Stimulated activated CD4-positive, alpha-beta T cell treated with anti-CD3 and anti-CD28 coated beads, Interleukin-1b, Interleukin-23, amount 100 ng/mL, for 1 hour (primary cell): ENCODE measurements around the gene PRR15L.

ENCODE experiments used
- DNase-seq, 2 donors: peaks; one replicate each; pipeline ENCODE4 v3.0.0-alpha.2; 2020; ENCODE audit warnings: low read depth in 2 of 2

PRR15L gene

GRCh38 chr17:47959825-47960655 is 2.4 kb upstream of the PRR15L start:
- no peak for DNase-seq

DNA sequence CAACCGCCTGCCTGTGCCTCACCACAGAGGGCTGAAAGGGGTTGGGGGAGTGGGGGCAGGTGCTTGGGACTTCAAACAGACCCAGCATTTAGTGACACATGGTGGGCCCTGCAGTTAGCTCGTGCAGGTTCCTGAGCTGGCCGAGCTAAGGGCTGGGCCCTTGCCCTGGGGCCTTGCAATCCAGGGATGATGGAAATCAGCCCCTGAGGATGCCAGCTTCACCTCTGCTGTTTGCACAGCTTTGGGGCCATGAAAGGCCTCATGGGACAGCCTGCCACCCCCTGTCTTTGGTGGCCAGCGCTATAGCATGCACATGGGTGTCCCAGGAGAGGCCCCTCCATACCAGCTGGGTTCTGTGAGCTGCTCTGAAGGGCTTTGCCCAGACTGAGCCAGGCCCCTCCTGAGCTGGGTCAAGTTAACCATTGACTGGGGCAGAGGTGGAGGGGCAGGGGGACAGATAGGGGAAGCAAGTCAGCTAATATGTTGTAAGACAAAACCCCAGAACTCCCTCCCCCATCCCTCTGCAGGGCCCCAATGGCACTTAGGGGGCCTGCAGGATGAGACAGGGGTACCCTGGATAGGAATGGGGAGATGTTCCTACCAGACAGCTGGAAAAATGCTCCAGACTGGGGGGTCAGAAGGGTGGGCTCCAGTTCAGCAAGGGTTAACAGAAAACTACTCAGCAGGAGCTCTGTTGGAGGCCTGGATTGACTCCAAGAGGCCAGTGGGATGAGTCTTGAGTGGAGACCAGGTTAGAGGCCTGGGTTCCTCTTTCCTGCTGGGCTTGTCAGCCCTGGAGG is 692 bp downstream of the PRR15L start:
- DNase-seq, result no peak

DNA sequence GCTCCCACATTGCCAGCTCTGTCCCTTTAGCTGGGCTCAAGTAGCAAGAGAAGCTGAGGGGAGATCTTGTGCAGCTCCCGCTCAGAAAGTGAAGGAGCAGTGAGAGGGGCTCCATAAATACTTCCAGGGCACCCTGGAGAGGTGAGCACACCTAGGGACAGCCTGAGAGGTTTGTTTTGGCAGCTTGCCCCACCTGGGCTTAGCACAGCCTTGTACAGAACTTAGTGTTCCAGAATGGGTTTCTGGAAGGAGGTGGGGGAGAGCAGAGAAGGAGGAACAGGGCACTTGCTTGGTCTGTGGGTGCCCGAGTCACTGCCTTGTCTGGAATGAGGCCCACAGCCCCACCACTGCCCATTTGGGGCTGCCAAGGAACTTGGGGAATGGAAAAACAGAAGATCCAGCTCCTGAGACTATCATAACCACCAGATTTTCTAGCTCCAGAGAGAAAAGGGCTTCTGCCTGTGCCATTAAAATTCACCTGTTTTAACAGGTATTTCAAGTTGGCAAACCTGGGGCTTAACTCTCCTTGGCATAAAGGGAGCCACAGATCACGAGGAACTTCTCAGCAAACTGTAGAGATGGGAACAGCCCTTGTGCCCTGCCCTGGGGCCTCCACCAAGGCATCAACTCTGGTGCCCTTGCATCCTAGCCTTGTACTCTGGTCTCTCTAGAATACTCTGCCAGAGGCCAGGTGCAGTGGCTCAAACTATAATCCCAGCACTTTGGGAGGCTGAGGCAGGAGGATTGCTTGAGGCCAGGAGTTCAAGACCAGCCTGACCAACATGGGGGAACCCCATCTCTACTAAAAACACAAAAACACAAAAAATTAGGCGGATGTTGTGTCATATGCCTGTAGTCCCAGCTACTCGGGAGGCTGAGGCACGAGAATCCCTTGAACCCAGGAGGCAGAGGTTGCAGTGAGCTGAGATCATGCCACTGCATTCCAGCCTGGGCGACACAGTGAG is 1.9 kb downstream of the PRR15L start:
- DNase-seq, result no peak

- DNase-seq, result no peak
These were observed 3.8 kb downstream of the PRR15L start for GRCh38 chr17:47953909-47954308.

DNA sequence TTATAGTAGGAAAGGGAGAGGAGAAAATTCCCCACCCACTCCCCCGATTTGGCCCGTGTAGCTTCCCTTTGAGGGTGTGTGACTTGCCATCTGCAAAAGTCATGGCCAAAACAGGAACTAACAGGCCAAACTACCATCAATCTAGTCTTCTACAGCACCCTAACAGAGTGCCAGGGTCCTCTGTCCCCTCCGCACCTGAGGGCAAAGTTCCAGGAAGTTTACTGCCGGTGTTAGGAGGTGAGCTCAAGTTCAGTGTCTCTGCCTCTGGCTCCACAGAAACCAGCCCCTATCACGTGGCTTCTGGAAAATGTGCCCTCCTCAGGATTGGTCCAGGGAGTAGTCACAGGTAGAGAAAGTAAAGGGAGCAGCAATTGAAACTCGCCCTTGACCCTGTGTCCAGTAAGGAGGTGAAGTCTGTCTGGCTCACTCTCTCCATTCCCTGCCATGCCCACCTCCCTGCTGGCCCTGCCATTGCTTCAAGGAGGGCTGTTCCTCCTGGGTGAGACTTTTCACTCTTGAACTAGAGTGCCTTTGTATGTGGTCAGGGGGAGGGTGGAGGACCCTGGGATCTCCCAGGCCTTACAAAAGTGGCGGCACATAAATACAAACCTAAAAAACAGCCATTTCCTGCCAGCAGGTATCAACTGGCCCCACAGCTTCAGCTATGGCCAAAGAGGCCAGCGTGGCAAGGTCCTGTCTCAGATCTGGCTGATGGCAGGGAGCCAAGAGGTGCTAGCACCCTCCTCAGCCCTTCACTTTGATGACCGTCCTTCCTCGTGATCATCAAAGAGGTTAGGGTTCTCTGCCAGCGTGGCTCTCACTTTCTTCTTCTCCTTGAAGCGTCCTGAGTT is 5.3 kb downstream of the PRR15L start:
- DNase-seq, result no peak

DNA sequence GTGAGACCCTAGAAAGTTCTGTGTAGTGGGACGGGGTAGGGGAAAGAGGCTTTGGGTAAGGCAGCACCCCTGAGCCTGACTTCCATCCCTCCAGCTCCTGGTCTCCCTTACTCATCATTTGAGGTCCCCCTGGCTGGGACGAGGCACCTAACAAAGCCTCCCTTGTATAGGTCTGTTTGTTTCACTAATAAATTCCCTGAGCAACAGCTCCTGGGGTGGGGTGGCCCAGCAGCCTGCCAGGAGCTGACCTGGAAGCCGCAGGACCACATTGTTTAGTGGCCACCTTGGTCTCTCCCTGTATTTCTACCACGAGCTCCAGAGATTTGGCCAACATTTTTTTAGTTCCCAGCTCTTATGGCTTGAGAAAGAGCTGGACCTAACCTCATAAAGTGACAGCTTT is 7.2 kb downstream of the PRR15L start:
- DNase-seq, result no peak

- DNase-seq, result no peak
These were observed 7.7 kb downstream of the PRR15L start for GRCh38 chr17:47949946-47950345.

DNA sequence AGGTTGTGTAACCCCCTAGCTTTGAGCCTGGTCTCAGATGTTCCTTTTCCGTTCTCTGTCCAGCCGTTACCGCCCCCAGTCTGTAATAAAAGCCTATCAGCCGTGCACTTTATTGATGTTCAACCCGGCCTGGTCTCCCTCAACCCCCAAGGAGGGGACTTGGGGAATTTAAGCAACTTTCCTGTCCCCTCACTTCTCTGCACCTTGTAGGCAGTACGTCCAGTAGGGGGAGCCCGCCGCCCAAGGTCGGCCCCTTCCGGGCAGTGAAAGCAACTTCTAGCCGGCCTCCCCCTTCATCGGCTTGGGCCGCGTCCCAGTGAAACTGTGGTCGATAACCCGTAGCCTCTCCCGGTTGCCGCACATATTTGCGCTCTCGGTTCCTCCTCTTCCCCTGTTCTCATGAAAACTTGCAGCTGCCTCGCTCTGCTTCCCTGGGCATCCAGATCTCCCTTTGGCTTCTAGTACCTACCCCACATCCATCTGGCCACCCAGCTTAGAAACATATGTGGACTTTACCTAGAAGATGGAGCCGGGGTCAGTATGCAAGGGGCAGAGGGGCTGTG is 8.4 kb downstream of the PRR15L start:
- DNase-seq, result peak; percentile 53 to 63

GRCh38 chr17:47948706-47949196 is 8.9 kb downstream of the PRR15L start:
- DNase-seq, result no peak

DNA sequence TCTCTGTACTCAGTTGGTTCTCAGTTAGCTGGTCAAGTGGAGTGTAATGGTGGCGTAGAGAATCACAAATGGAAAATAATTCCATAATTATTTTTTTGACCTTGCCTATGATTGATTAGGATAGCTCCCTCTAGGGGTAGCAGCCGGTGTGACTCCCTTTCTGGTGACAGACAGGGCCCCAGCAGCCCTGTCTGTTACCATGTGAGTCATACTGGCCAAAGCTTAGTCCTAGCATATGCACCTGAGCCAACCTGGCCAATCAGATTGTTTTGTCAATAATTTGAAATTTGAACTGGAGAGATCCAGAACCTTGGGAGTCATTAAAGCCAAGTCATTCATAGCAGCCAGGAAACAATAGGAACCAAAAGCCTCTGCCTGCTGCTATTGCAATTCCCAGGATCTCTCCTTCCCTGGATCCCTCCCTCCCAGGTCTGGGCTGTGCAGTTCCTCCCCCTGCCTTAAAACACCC is 10.7 kb downstream of the PRR15L start:
- peak; percentile 20 to 51 for DNase-seq

DNA sequence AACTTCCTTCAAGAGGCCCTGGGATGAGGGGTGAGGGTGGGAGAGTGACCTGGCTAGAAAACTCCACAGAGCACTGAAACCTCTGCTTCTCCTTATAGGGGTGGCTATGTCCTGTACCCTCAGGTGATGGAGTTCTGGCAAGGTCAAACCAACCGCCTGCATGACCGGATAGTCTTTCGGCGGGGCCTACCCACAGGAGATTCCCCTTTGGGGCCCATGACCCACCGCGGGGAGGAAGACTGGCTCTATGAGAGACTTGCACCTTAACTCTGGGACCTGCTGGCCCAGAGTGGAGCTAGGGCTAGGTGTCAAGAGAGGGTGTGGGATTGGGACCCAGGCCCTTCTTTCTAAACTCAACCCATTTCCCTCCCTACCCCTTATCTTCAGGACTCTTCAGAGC is 11.2 kb downstream of the PRR15L start:
- DNase-seq, result no peak

DNA sequence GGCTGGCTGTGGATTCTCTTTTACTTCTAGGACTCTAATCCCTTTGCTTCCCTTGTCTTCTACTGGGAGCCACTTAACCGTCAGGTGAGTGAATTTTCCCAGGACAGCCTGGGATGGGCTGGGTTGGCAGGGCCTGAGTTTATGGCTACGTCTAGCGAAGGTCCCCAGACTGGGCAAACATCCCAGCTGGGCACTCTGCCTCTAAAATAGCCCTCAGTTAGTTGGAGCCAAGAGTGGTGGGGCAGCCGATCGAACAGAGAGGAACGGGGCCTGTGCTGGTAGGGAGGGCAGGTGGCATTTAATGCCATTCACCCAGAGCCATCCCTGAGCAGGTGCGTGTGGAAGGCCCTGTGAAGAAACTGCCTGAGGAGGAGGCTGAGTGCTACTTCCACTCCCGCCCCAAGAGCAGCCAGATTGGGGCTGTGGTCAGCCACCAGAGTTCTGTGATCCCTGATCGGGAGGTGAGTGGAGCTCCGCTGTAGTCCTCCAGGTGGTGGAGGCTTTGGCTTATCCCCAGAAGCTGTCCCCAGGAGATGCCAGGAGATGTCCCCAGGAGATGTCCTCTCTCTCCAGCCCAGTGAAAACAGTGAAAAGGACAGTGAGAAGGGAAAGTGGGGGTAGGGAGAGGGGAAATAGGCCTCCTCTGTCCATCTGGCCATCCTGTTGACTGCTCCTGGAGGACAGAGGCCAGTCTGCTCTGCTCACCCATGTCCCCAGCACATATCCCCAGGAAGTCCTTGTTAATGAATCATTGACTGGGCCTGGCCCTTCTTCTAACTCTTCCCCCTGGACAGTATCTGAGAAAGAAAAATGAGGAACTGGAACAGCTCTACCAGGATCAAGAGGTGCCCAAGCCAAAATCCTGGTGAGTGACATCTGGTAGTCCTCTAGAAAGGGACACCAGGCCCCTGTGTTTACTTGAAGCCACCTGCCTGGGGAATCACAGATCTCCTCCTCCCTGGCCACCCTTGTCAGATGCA is 11.9 kb downstream of the PRR15L start:
- DNase-seq, result no peak

GRCh38 chr17:47945080-47945479 is 12.6 kb downstream of the PRR15L start:
- DNase-seq, result no peak

DNA sequence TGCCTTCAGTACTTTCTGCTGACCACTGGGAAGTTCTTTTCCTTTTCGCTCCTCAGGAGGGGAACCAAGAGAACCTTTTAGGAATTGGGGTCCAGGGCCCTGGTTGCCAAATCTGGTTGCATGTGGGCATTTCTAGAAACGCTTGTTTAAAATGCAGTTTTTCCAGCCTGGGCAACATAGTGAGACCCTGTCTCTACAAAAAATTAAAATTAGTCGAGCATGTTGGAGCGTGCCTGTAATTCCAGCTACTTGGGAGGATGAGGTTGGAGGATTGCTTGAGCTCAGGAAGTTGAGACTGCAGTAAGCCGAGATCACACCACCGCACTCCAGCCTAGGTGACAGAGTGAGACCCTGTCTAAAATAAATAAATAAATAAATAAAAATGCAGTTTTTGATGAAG is 15.1 kb downstream of the PRR15L start:
- no peak for DNase-seq

- DNase-seq, result no peak
These were observed 15.6 kb downstream of the PRR15L start for GRCh38 chr17:47942096-47942510.

- peak; percentile 76 to 83 for DNase-seq
These were observed 16.2 kb downstream of the PRR15L start, which contains the start of gene PNPO for GRCh38 chr17:47941246-47942095. PNPO (plus strand) TSS chr17:47941571; CDS start chr17:47941676, 105 bp downstream.

GRCh38 chr17:47937941-47938340 is 19.7 kb downstream of the PRR15L start:
- DNase-seq, result no peak

DNA sequence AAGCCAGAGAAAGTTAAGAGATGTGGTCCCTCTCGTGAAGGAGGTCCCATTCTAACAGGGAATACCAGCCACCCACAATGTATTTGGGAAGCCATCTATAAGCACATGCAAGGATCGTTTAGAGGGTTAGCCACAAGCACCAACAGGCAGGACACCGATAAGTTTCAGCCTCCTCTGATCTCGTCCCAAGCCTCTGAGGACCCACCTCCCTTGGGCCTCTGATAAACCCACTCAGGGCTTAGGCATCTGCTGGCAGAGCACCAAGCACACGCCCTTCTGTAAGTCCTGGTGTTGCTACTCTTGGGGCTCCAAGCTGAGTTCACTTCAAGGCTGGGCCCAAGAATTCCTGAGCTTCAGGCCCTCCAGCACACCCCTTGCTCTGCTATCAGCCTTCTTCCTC is 21.7 kb downstream of the PRR15L start:
- no peak for DNase-seq
